Ovary (tissue), 3 donors: ENCODE data around the gene CHD2.

Source experiments
- POLR2A ChIP-seq: fragments of 450-650 bp; IDR thresholded peaks from one replicate; pipeline ENCODE4 v1.6.1; 2017; ENCODE audit warnings: antibody characterized with exemption, mild to moderate bottlenecking, moderate library complexity
- TF ChIP-seq, protein P1 (sequence below), 3 donors: fragments of 450-650 bp in 2 of 3; fragments of 200-600 bp in 1 of 3; IDR thresholded peaks; one replicate each; pipeline versions ENCODE4 v1.5.1 to v1.8.0; 2016 to 2022; ENCODE audit warnings: antibody characterized with exemption in 3 of 3, mild to moderate bottlenecking in 1 of 3
- donor health status: DM: no; HTN: no; CAD: no.

DNA sequence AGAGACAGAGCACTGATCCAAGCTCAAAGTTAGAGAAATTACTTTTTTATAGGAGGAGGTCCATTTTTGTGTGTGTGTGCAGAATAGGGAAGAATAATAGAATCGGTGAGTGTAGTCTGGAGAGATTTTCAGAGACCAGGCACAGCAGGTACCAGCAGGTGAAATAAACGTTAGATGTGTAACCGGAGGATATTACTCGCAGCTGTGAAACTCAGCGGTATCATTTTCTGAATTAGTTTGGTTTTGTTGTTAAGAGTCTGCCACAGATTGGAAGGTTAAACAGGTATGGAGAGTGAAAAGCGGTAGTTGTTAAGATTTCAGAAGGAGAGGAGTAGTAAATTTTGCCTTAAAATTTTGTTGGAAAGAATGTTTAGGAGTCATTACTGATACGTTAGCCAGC is 119.0 kb downstream of the CHD2 start:
- TF ChIP-seq, protein P1, sequence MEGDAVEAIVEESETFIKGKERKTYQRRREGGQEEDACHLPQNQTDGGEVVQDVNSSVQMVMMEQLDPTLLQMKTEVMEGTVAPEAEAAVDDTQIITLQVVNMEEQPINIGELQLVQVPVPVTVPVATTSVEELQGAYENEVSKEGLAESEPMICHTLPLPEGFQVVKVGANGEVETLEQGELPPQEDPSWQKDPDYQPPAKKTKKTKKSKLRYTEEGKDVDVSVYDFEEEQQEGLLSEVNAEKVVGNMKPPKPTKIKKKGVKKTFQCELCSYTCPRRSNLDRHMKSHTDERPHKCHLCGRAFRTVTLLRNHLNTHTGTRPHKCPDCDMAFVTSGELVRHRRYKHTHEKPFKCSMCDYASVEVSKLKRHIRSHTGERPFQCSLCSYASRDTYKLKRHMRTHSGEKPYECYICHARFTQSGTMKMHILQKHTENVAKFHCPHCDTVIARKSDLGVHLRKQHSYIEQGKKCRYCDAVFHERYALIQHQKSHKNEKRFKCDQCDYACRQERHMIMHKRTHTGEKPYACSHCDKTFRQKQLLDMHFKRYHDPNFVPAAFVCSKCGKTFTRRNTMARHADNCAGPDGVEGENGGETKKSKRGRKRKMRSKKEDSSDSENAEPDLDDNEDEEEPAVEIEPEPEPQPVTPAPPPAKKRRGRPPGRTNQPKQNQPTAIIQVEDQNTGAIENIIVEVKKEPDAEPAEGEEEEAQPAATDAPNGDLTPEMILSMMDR (IDR thresholded peaks at IDR 0.05): no peak
- TF ChIP-seq POLR2A: no peak
